NCI-H1105 (cell line): ENCODE results near the gene TTLL5.
"Not testable (repeated sequence)": the region's sequence is repeated elsewhere in the genome, so short reads cannot be mapped to it uniquely, and the experiment has no call there.

ENCODE experiments used
- DNase-seq: peaks from one replicate; lab custom pipeline; 2025; lab: John Stamatoyannopoulos, UW

Gene TTLL5

GRCh38 chr14:75650253-75651058 is 10.6 kb upstream of the TTLL5 start:
- no peak for DNase-seq

- no peak for DNase-seq
Measured at GRCh38 chr14:75653563-75653962, 7.5 kb upstream of the TTLL5 start.

- peak; percentile 38 for DNase-seq
Measured at GRCh38 chr14:75654127-75654732, 6.8 kb upstream of the TTLL5 start.

GRCh38 chr14:75655235-75655634 is 5.8 kb upstream of the TTLL5 start:
- DNase-seq: no peak

- no peak for DNase-seq
Measured at GRCh38 chr14:75657331-75657730, 3.7 kb upstream of the TTLL5 start.

- no peak for DNase-seq
Measured at GRCh38 chr14:75658957-75659356, 2.1 kb upstream of the TTLL5 start.

- DNase-seq: no peak
Measured at GRCh38 chr14:75660238-75660629, 812 bp upstream of the TTLL5 start.

- DNase-seq: no peak
Measured at GRCh38 chr14:75661499-75661814, 411 bp downstream of the TTLL5 start.

GRCh38 chr14:75662966-75663365 is 1.9 kb downstream of the TTLL5 start:
- no peak for DNase-seq

- DNase-seq: no peak
Measured at GRCh38 chr14:75667099-75667765, 6.2 kb downstream of the TTLL5 start.

GRCh38 chr14:75672605-75673192 is 11.7 kb downstream of the TTLL5 start:
- DNase-seq: no peak

- DNase-seq: no peak
Measured at GRCh38 chr14:75673345-75674035, 12.4 kb downstream of the TTLL5 start.

- DNase-seq: no peak
Measured at GRCh38 chr14:75675265-75675960, 14.4 kb downstream of the TTLL5 start.

GRCh38 chr14:75685910-75686309 is 24.9 kb downstream of the TTLL5 start:
- no peak for DNase-seq

GRCh38 chr14:75689012-75689411 is 28.0 kb downstream of the TTLL5 start:
- DNase-seq: no peak

- no peak for DNase-seq
Measured at GRCh38 chr14:75690010-75690409, 29.0 kb downstream of the TTLL5 start.

GRCh38 chr14:75695025-75695424 is 34.0 kb downstream of the TTLL5 start:
- not testable (repeated sequence) for DNase-seq

GRCh38 chr14:75697386-75697785 is 36.3 kb downstream of the TTLL5 start:
- no peak for DNase-seq

GRCh38 chr14:75697918-75698317 is 36.9 kb downstream of the TTLL5 start:
- DNase-seq: no peak

GRCh38 chr14:75699331-75699730 is 38.3 kb downstream of the TTLL5 start:
- DNase-seq: no peak

GRCh38 chr14:75700295-75700694 is 39.2 kb downstream of the TTLL5 start:
- no peak for DNase-seq

GRCh38 chr14:75702122-75702521 is 41.1 kb downstream of the TTLL5 start:
- no peak for DNase-seq
